Femur (tissue), 1 donor: Measurements from ENCODE around the gene DOLPP1.
"Not testable (repeated sequence)": the region's sequence is repeated elsewhere in the genome, so short reads cannot be mapped to it uniquely, and the experiment has no call there.

Experiments
- DNase-seq: peaks from one replicate; pipeline ENCODE4 v3.0.0-alpha.2; 2017

Gene DOLPP1

DNA sequence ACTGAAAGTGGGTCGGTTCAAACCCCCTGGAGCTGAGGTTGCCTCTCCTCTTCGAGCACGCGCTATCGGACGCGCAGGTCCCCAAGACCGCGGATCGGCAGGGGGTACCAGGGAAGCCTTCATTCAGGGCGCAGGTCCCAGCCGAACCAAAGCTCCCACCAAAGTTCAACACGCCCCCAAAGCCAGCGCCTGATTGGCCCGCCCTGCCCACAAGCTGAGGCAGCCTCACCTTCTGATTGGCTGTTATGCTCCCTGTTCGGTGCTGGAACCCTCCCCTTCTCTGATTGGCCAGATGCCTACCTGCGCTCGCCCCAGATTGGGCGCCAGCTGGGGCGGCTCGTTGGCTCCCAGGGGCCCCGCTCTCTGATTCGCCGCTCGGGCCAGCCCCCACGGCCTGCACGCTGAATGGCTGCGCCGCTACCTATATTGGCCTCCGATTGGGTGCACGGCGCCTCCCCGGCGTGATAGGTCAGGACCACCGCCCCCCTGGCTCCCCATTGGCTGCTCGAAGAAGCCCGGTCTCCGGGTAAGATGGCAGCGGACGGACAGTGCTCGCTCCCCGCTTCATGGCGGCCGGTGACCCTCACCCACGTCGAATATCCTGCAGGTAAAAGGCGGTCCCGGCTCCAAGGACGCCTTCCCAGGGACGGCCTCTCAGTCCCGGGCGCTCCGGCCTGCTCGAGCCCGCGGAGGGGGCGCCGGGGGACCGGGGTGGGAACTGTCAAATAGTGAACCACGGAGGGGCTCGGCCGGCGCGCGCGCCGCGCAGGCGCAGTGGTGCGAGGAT is at the start of gene DOLPP1:
Gene DOLPP1 (plus strand): TSS at position 511 of the 787 bp plus-strand sequence. CDS start 21 bp downstream, at position 532.
- DNase-seq, result peak; percentile 100

DNA sequence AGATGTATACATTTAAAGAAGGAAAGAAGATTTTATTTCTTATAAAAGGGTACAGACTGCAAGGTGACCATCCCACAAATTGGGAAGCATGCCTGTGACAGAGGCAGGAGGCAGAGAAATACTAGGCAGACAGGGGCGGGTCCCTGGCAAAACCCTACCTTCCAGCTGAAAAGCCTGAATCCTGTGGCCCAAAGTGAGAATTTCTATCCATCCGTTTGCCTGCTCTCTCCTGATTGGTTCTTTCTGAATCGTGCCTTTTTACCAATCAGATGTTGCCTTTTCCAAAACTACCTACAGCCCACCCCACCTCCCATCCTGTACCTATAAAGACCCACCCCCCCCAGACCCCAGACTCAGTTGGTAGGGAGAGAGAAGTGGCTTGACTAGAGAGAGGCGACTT is 49.4 kb upstream of the DOLPP1 start:
- DNase-seq, result no peak

DNA sequence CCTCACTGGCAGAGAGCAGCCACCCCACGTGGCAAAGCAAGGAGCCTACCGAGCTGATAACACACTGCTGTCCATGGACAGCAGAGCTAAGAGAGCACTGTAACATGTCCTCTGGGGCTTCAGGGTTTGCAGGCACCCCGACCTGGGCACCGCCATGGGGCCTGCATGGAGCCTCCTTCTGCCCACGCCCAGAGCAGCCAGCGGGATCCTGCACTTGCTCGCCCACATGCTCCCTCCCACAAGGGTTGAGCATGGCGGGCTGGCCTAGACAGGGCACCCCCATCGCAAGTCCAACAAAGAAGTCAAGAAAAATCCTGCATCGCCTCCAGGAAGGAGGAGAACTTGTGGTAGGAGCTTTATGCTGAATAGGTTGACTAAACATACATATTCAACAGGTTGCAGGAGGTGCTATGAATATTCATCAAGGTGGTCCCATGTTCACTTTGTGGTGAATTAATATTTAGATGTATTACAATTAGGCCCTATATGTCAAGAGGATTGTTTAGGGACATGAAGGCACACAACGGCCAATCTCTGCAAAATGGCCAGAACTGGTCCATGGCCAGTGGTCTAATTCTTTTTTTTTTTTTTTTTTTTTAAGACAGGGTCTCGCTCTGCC is 48.3 kb upstream of the DOLPP1 start:
- DNase-seq, result no peak

- no peak for DNase-seq
Observed at GRCh38 chr9:129033216-129033615, 47.7 kb upstream of the DOLPP1 start.

- not testable (repeated sequence) for DNase-seq
Observed at GRCh38 chr9:129035838-129036237, 45.1 kb upstream of the DOLPP1 start.

DNA sequence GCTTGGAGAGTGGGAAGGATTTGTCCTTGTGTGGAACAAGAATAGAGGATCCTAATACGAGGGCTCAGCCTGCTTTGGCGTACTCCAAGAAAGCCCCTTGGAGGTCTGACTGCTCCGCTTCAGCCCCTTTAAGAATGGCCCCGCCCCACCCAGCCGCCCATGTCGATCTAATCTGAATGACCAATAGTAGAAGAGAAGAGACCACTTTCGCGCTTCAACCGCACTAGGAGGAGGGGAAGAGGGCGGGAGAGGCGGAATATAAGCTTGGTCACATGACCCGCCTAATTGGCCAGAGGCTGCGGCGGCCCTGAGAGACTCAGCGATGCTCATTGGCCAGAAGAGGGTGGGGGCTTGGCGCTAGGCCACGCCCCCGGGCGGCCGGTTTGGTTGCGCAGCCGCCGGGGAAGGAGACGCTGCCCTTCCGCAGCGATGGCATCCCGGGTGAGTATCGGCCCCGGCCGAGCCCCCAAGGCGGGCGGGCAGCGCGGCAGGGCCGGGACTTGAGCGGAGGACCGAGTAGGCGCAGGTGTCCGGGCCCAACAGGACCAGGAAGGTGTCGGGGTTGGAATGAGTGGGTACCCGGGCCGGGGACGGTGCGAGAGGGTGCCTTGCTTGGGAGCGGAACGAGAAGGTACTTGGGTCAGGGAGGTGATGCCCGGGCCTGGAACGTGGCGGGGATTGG is 44.5 kb upstream of the DOLPP1 start, which contains the start of gene MIGA2:
Gene MIGA2 (plus strand): TSS at position 386 of the 682 bp plus-strand sequence. CDS start 3,969 bp downstream, outside the sequence.
- peak; percentile 99 for DNase-seq

- no peak for DNase-seq
Observed at GRCh38 chr9:129036923-129037766, 43.8 kb upstream of the DOLPP1 start.

- no peak for DNase-seq
Observed at GRCh38 chr9:129037767-129038098, 43.2 kb upstream of the DOLPP1 start.

- no peak for DNase-seq
Observed at GRCh38 chr9:129038109-129038852, 42.6 kb upstream of the DOLPP1 start.

- DNase-seq, result no peak
Observed at GRCh38 chr9:129040113-129040643, 40.7 kb upstream of the DOLPP1 start.

DNA sequence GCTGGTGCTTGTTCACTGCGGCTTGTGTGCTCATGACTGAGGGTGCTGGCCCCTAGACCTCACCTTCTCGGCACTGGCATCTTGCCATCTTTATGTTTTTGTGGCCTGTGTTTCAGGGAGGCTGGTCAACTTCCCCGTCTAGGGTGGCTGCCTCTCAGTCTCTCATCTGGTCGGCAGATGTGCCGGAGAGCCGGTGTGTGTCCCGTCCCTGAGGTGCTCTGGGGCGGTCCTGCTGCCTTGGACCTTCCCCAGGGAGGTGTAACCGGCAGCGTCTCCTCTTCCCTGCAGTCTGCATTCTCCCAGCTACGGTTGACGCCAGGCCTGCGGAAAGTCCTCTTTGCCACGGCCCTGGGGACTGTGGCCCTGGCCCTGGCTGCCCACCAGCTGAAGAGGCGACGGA is 38.9 kb upstream of the DOLPP1 start:
- no peak for DNase-seq

- no peak for DNase-seq
Observed at GRCh38 chr9:129052592-129052991, 28.3 kb upstream of the DOLPP1 start.

DNA sequence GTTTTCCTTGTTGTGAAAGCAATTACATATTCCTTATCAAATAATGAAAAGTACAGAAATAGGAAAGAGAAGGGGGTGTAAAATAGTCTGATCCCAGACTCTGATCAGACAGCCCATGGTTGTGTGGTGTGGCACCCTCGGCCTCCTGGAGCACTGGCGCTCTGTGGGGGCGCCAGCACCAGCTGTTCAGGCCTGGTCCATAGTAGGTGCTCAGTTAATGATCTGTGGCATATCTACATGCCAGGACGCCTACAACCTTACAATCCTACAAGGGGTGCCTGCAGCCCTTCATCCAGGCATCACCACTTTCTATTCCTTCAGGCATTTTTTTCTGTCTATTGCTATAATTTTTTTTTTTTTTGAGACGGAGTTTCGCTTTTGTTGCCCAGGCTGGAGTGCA is 27.9 kb upstream of the DOLPP1 start:
- DNase-seq, result no peak

- DNase-seq, result no peak
Observed at GRCh38 chr9:129054163-129054851, 26.6 kb upstream of the DOLPP1 start.

DNA sequence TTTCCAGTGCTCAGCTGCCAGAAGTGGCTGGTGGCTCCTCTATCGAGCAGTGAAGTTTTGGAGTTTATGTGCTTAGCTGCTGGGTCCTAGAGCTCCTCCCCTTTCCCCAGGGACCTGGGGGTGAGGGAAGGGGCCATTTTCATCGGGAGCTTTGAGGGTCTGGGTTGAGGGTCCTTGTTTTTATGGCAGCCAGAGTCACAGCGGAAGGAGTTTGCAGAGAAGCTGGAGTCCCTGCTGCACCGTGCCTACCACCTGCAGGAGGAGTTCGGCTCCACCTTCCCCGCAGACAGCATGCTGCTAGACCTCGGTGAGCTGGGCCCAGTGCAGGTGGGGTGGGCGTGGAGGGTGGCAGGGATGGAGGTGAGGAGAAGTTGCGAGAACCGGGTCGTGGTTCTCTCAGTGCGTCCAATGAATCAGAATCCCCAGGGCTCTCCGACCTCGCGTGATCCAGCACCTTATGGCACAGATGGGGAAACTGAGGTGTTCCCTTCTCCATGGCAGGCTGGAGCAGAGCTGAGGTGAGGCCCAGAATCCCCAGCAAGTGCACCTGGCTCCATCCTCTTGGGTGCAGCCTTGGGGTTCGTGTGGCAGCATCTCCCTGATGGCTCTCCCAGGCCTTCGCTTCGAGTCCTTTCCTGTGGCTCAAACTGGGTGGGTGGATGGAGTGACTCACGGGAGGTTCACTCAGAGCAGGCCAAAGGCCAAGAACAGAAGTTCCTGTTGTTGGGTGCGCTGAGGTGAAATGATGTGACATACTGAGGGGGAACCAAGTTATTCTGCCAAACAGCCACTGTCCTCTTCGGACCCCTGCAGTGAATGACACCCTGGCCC is 21.7 kb upstream of the DOLPP1 start:
- DNase-seq, result no peak

DNA sequence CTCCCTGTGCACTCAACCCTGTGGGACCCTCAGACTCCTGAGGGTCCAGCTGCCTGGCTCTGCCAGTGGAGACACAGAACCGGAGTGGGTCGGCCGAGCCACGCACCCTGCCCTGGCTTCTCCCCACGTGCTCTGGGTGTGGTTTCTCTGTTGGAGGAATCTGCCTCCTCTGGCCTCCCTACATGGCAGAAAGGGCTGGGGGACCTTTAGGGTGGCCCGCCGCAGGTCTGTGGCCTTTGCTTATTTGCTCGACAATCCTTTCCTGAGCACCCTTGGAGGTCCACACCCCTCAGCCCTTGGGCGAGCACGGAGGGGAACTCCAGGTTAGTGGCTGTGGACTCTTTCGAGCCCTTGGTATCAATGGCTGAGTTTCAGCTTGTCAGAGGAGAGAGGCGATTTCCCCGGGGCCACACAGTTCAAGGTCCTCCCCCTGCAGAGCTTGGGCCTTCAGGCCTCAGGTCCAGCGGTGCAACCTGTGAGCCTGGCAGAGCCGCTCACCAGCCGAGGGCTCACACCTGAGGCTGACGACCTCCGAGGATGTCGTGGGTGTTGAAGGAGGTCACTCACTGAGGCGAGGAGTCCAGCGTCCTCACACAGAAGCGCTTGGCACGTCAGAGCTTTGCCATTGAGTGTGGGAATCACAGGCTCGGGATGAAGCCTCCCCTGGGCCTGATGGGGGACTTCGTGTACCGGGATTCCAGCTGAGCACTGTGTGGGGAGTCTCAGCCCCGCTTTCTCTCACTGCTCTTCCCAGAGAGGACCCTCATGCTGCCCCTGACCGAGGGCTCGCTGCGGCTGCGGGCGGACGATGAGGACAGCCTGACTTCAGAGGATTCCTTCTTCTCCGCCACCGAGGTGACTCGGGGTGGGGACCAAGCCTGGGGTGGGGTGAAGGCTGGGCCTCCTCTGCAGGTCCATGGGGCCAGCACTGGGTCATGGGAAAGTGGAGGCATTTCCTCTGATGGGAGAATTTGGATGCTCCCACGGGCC is 20.8 kb upstream of the DOLPP1 start:
- no peak for DNase-seq

GRCh38 chr9:129060991-129061390 is 19.9 kb upstream of the DOLPP1 start:
- DNase-seq, result peak; percentile 16

DNA sequence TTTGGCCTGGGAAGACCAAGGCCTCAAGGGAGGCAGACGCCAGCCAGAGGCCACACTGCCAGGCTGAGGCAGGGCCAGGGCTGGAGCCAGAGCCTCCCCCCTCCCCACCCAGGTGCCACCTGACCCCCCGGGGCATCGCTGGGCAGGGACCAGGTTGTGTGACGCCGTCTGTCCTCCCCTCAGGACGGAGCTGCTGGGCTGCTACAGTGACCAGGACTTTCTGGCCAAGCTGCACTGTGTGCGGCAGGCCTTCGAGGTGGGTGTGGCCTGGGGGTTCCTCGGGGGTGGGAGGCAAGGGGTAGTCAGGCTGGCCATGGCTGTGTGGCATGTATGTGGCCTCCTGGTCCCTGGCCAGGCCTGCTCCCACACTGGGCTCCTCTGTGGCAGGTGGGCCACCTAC is 17.9 kb upstream of the DOLPP1 start:
- no peak for DNase-seq

DNA sequence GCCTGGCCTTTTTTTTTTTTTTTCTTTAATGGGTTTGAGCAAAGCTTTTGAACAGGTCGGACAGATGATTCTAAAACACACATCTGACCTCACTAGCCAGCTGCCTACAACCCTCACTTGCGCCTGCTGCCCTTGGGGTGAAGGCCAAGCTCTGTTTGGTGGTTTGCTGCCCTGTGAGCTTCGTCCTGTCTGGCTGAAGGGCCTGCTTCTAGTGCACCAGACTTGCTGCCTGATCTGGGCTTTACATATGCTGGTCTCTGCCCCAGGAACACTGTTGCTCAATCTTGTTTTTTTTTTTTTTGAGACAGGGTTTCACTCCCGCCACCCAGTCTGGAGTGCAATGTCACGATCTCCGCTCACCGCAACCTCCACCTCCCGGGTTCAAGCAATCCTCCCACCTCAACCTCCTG is 16.4 kb upstream of the DOLPP1 start:
- no peak for DNase-seq
